ENCODE results near the gene NUDT21. TPM values are rescaled to one million over a fixed set of nuclear protein-coding genes. Genes with fewer than 3 reads are reported as not detected.
"Not testable (repeated sequence)": the region's sequence is repeated elsewhere in the genome, so short reads cannot be mapped to it uniquely, and the experiment has no call there.

Gene NUDT21
- total RNA-seq, 1 donor from 2014 or later: 80.3 TPM

- DNase-seq (no peak), ATAC-seq (no peak)
- H3K4me1 ChIP-seq: no peaks in the 10 kb centered on the region
- TF ChIP-seq CTCF (IDR thresholded peaks at IDR 0.05): no peak
- no peaks in the 10 kb centered on the region for H3K27me3 ChIP-seq (ENCODE audit: low read depth)
- H3K36me3 ChIP-seq: peaks cover 91% of the 10 kb centered on the region
- no peak overlapping the region for H3K27ac ChIP-seq
- H3K4me3 ChIP-seq: no peak overlapping the region
- H3K9me3 ChIP-seq: peaks cover 13% of the 10 kb centered on the region
- intact Hi-C loops (cut with DNase I): no loop called here
These were observed 68.2 kb downstream of the NUDT21 start for GRCh38 chr16:56382901-56383355.

- peaks cover 87% of the 10 kb centered on the region for H3K36me3 ChIP-seq
- H3K4me1 ChIP-seq: no peaks in the 10 kb centered on the region
- no peak for ATAC-seq
- no peaks in the 10 kb centered on the region for H3K27me3 ChIP-seq (ENCODE audit: low read depth)
- H3K27ac ChIP-seq: no peak overlapping the region
- H3K4me3 ChIP-seq: no peak overlapping the region
- DNase-seq: no peak
- intact Hi-C loops (cut with DNase I): no loop called here
- TF ChIP-seq CTCF (IDR thresholded peaks at IDR 0.05): no peak
- H3K9me3 ChIP-seq: peaks cover 13% of the 10 kb centered on the region
These were observed 68.7 kb downstream of the NUDT21 start for GRCh38 chr16:56382459-56382858.

GRCh38 chr16:56380778-56381485, 70.2 kb downstream of the NUDT21 start:
- DNase-seq; H3K27me3 ChIP-seq (ENCODE audit: low read depth); H3K4me1 ChIP-seq; intact Hi-C loops (cut with DNase I); H3K27ac ChIP-seq; H3K4me3 ChIP-seq; ATAC-seq: not testable (repeated sequence)
- Histone ChIP-seq H3K9me3 (peaks cover 13% of the 10 kb centered on the region), H3K36me3 (peaks cover 71% of the 10 kb centered on the region)

Other genes with a start within 250 kb of the NUDT21 start
- gene AMFR, start 25.8 kb downstream of the NUDT21 start, total RNA-seq: 90.4 TPM
- gene OGFOD1, start 222 bp upstream of the NUDT21 start, total RNA-seq: 26.8 TPM
- gene BBS2, start 68.7 kb upstream of the NUDT21 start, total RNA-seq: 42.2 TPM
- gene MT4, start 113.7 kb upstream of the NUDT21 start, total RNA-seq: not detected
- gene MT3, start 138.2 kb upstream of the NUDT21 start, total RNA-seq: not detected
- gene MT2A, start 157.3 kb upstream of the NUDT21 start, total RNA-seq: 223 TPM
- gene MT1E, start 174.4 kb upstream of the NUDT21 start, total RNA-seq: 158 TPM
- 29.8 TPM for gene MT1M, start 181.3 kb upstream of the NUDT21 start, total RNA-seq
- 4.7 TPM for gene MT1A, start 187.3 kb upstream of the NUDT21 start, total RNA-seq
- not detected for gene MT1B, start 200.6 kb upstream of the NUDT21 start, total RNA-seq
- gene MT1F, start 206.6 kb upstream of the NUDT21 start, total RNA-seq: 12.6 TPM
- gene MT1G, start 216.7 kb upstream of the NUDT21 start, total RNA-seq: 25.3 TPM
- gene MT1H, start 218.5 kb upstream of the NUDT21 start, total RNA-seq: 4.3 TPM
- 95.7 TPM for gene MT1X, start 231.1 kb upstream of the NUDT21 start, total RNA-seq

Measured in lower lobe of right lung (tissue), 2 donors.